Mesenchymal stem cell (in vitro differentiated cells and primary cell): ENCODE results near the gene NUTM1.

ENCODE experiments used
- DNase-seq: peaks from one replicate; pipeline ENCODE4 v3.0.0-alpha.2; 2013
- H2AFZ ChIP-seq: one replicate; pipeline ENCODE4 v1.6.1; 2013; ENCODE audit warnings: low read depth, mild to moderate bottlenecking, control low read depth, inconsistent platforms, low read length, moderate library complexity
- H2AK5ac ChIP-seq: 2 replicates; pipeline ENCODE4 v1.6.1; 2013; ENCODE audit warnings: low read length, moderate library complexity, mild to moderate bottlenecking, inconsistent platforms; ENCODE audit not compliant: severe bottlenecking
- H2BK120ac ChIP-seq: one replicate; pipeline ENCODE4 v1.6.1; 2013; ENCODE audit warnings: low read depth, mild to moderate bottlenecking, inconsistent platforms, low read length, moderate library complexity
- H2BK12ac ChIP-seq, 2 experiments: one replicate each; pipeline ENCODE4 v1.6.1; 2013; ENCODE audit warnings: inconsistent platforms in 2 of 2, low read length in 2 of 2, mild to moderate bottlenecking in 2 of 2, moderate library complexity in 2 of 2, control low read depth in 1 of 2
- H2BK15ac ChIP-seq: one replicate; pipeline ENCODE4 v1.6.1; 2013; ENCODE audit warnings: mild to moderate bottlenecking, low read depth, inconsistent platforms; ENCODE audit not compliant: poor library complexity, severe bottlenecking
- H2BK5ac ChIP-seq: 2 replicates; pipeline ENCODE4 v1.6.1; 2013; ENCODE audit warnings: low read depth, mild to moderate bottlenecking, low read length, control low read depth, inconsistent platforms; ENCODE audit not compliant: poor library complexity, severe bottlenecking
- H3K14ac ChIP-seq, 2 experiments: one replicate each; pipeline ENCODE4 v1.6.1; 2013; ENCODE audit warnings: inconsistent platforms in 2 of 2, low read length in 2 of 2, control low read depth in 1 of 2, mild to moderate bottlenecking in 1 of 2, moderate library complexity in 1 of 2
- H3K18ac ChIP-seq, 2 experiments: one replicate each; pipeline ENCODE4 v1.6.1; 2013; ENCODE audit warnings: inconsistent platforms in 2 of 2, low read length in 2 of 2, control low read depth in 1 of 2, low read depth in 1 of 2, mild to moderate bottlenecking in 1 of 2
- H3K23ac ChIP-seq, 2 experiments: one replicate each; pipeline ENCODE4 v1.6.1; 2013; ENCODE audit warnings: inconsistent platforms in 2 of 2, low read length in 2 of 2, mild to moderate bottlenecking in 2 of 2, moderate library complexity in 2 of 2, control low read depth in 1 of 2
- H3K27ac ChIP-seq: 2 replicates; pipeline ENCODE4 v1.5.1; 2013; ENCODE audit warnings: mild to moderate bottlenecking, moderate library complexity, low read length, control low read depth, inconsistent platforms; ENCODE audit not compliant: poor library complexity, severe bottlenecking
- H3K27me3 ChIP-seq, 2 experiments: 2 replicates each; pipeline versions ENCODE4 v1.6.1 to v1.7.0; 2013; ENCODE audit warnings: low read length in 2 of 2, mild to moderate bottlenecking in 2 of 2, moderate library complexity in 2 of 2, control low read depth in 1 of 2, inconsistent platforms in 1 of 2; ENCODE audit not compliant: control insufficient read depth in 1 of 2, insufficient read depth in 1 of 2
- H3K36me3 ChIP-seq, 2 experiments: 2 replicates each; pipeline versions ENCODE4 v1.6.1 to v1.7.0; 2013; ENCODE audit warnings: low read length in 2 of 2, control low read depth in 1 of 2, inconsistent platforms in 1 of 2, low read depth in 1 of 2, mild to moderate bottlenecking in 1 of 2; ENCODE audit not compliant: insufficient read depth in 2 of 2, control insufficient read depth in 1 of 2
- H3K4ac ChIP-seq, 2 experiments: one replicate each; pipeline ENCODE4 v1.6.1; 2013; ENCODE audit warnings: inconsistent platforms in 2 of 2, low read length in 2 of 2, mild to moderate bottlenecking in 2 of 2, moderate library complexity in 2 of 2, control low read depth in 1 of 2, low read depth in 1 of 2
- H3K4me1 ChIP-seq: 2 replicates; pipeline ENCODE4 v1.6.1; 2013; ENCODE audit warnings: low read depth, low read length, control low read depth; ENCODE audit not compliant: control insufficient read depth, insufficient read depth
- H3K4me2 ChIP-seq: 2 replicates; pipeline ENCODE4 v1.6.1; 2013; ENCODE audit warnings: low read length, mild to moderate bottlenecking, inconsistent platforms; ENCODE audit not compliant: poor library complexity, severe bottlenecking
- H3K4me3 ChIP-seq, 2 experiments: 2 replicates each; pipeline versions ENCODE4 v1.5.1 to v1.7.0; 2013; ENCODE audit warnings: low read length in 2 of 2, mild to moderate bottlenecking in 2 of 2, control low read depth in 1 of 2, low read depth in 1 of 2; ENCODE audit not compliant: insufficient read depth in 1 of 2
- H3K79me1 ChIP-seq: replicated peaks from 2 replicates; pipeline ENCODE4 v1.6.1; 2013; ENCODE audit warnings: mild to moderate bottlenecking, control low read depth, low read length, inconsistent platforms; ENCODE audit not compliant: poor library complexity, severe bottlenecking
- H3K9ac ChIP-seq: 2 replicates; pipeline ENCODE4 v1.7.0; 2013; ENCODE audit warnings: mild to moderate bottlenecking, low read length, moderate library complexity
- H3K9me3 ChIP-seq: 2 replicates; pipeline ENCODE4 v1.7.0; 2013; ENCODE audit warnings: mild to moderate bottlenecking, low read length; ENCODE audit not compliant: control insufficient read depth
- H4K8ac ChIP-seq: one replicate; pipeline ENCODE4 v1.6.1; 2013; ENCODE audit warnings: inconsistent platforms, mild to moderate bottlenecking, low read length, moderate library complexity
- H4K91ac ChIP-seq: one replicate; pipeline ENCODE4 v1.6.1; 2013; ENCODE audit warnings: mild to moderate bottlenecking, low read length, inconsistent platforms
- WGBS: methylation state at CpG from one replicate; pipeline ENCODE4 v1.1.7; 2013; ENCODE audit warnings: mixed read lengths; 5-methylcytosine and 5-hydroxymethylcytosine counted together

The NUTM1 gene

DNA sequence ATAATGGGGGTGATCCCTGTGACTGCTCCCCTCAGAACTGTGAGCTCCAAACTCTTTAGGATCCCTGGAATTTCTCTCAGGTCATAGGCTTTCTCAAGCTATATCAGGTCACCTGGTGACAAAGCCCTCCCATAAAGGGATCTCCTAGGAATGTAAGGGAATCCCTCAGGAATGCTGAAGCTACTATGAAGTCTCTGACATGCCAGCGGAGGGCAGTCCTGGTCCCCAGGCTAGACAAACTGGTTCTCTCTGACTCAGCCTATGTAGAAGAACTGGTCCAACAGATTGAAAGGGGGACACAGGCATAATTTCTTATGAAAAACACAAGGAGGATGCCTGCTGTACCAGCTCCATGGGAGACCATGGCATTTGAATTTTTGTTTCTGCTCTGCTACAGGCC lies 17.2 kb downstream of the NUTM1 start:
- no peak overlapping the region for H4K8ac ChIP-seq
- H3K4ac ChIP-seq: no peak overlapping the region

DNA sequence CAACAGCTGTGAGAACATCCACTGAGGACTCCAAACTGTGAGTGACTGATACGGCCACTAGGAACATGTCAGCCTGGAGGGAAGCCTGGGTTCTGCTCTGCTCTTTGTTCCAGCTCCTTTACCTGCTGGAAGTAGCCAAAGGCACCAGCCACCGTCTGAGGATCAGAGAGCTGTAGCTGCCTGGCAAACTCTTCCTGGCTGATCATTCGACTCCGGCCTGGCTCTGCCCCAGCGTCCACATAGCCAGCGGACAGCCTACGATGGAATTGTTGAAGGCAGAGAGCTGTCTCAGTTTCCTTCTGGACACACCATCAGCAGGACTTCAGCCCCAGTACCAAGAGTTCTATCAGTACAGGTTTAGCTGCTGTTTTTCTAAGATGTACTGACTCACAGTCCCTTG lies 18.2 kb downstream of the NUTM1 start:
- H2BK5ac ChIP-seq: no peak overlapping the region
- 95% methylated on average over 7 of the region's 7 CpGs for WGBS
- H3K27ac ChIP-seq: no peak overlapping the region
- no peaks in the 10 kb centered on the region for H3K27me3 ChIP-seq
- no peak overlapping the region for H3K14ac ChIP-seq
- no peak overlapping the region for H3K4ac ChIP-seq
- H4K8ac ChIP-seq: no peak overlapping the region
- no peak overlapping the region for H2BK120ac ChIP-seq
- H3K4me1 ChIP-seq: peaks cover 10% of the 10 kb centered on the region
- H2AK5ac ChIP-seq: no peak overlapping the region
- no peak overlapping the region for H4K91ac ChIP-seq
- no peak overlapping the region for H3K4me3 ChIP-seq
- no peak overlapping the region for H3K4me2 ChIP-seq
- H2AFZ ChIP-seq: no peak overlapping the region
- DNase-seq: no peak
- H2BK15ac ChIP-seq: no peak overlapping the region
- peaks cover 27% of the 10 kb centered on the region for H3K79me1 ChIP-seq
- H3K9ac ChIP-seq: no peak overlapping the region
- H2BK12ac ChIP-seq: no peak overlapping the region
- no peaks in the 10 kb centered on the region for H3K9me3 ChIP-seq
- peaks cover 53 to 72% of the 10 kb centered on the region in 2 experiments for H3K36me3 ChIP-seq
- H3K18ac ChIP-seq: no peak overlapping the region
- no peak overlapping the region for H3K23ac ChIP-seq

More for the DNA sequence above, 17.2 kb downstream of the NUTM1 start:
- no peak overlapping the region for H3K23ac ChIP-seq
- H3K14ac ChIP-seq: no peak overlapping the region
- H2BK5ac ChIP-seq: no peak overlapping the region
- no peak overlapping the region for H3K18ac ChIP-seq
- no peaks in the 10 kb centered on the region for H3K27me3 ChIP-seq
- H3K27ac ChIP-seq: no peak overlapping the region
- DNase-seq: no peak
- H3K4me2 ChIP-seq: no peak overlapping the region
- H4K91ac ChIP-seq: no peak overlapping the region
- peaks cover 62 to 79% of the 10 kb centered on the region in 2 experiments for H3K36me3 ChIP-seq
- H3K4me3 ChIP-seq: no peak overlapping the region
- H3K9ac ChIP-seq: no peak overlapping the region
- H3K4me1 ChIP-seq: peaks cover 4% of the 10 kb centered on the region
- WGBS: 96% methylated on average over 1 of the region's 1 CpG
- H2BK12ac ChIP-seq: no peak overlapping the region
- no peak overlapping the region for H2BK15ac ChIP-seq
- H2AK5ac ChIP-seq: no peak overlapping the region
- H3K79me1 ChIP-seq: peaks cover 20% of the 10 kb centered on the region
- no peak overlapping the region for H2BK120ac ChIP-seq
- no peaks in the 10 kb centered on the region for H3K9me3 ChIP-seq
- no peak overlapping the region for H2AFZ ChIP-seq

DNA sequence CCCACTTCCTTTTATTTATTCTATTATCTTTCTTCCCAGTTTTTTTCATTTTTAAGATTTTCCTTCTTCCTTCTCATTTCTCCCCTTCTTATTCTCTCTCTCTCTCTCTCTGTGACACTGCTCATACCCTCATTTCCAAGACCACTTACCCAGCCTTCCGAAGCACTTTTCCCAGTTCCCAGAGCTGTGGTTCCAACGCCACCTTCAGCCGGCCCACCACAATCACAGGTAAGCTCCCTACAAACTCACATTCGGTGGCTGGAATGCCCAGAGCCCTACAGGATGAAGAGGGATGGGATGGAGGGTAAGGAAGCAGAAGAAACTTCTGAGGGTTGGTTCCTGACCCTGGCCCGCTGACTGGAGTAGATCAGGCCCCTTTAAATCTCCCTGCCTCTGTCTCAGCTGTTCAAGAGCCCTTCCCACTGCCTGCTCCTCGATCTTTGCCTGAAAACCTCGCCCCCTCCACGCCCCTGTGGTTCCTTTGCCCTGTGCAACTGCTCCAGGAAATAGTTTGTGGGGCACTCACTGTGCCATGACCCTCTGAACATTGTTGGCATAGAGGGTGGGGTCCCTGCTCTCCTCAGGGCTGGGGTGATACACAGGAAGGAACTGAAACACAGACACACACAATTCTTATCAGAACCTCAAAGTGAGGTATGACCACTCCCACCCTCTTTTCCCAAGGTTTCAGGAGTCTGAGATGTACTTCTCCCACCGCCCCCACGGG lies 19.1 kb downstream of the NUTM1 start:
- no peaks in the 10 kb centered on the region for H3K9me3 ChIP-seq
- no peak overlapping the region for H2AK5ac ChIP-seq
- H3K4me3 ChIP-seq: no peak overlapping the region
- WGBS: 96% methylated on average over 7 of the region's 10 CpGs
- H3K4ac ChIP-seq: no peak overlapping the region
- H4K8ac ChIP-seq: no peak overlapping the region
- no peak overlapping the region for H3K27ac ChIP-seq
- H3K4me2 ChIP-seq: no peak overlapping the region
- H2BK5ac ChIP-seq: no peak overlapping the region
- H2BK120ac ChIP-seq: no peak overlapping the region
- H3K4me1 ChIP-seq: peaks cover 10% of the 10 kb centered on the region
- H3K14ac ChIP-seq: no peak overlapping the region
- H2AFZ ChIP-seq: no peak overlapping the region
- H3K9ac ChIP-seq: no peak overlapping the region
- peaks cover 44 to 63% of the 10 kb centered on the region in 2 experiments for H3K36me3 ChIP-seq
- no peak overlapping the region for H2BK15ac ChIP-seq
- H3K18ac ChIP-seq: no peak overlapping the region
- H2BK12ac ChIP-seq: no peak overlapping the region
- no peak overlapping the region for H3K23ac ChIP-seq
- no peak overlapping the region for H4K91ac ChIP-seq
- H3K27me3 ChIP-seq: no peaks in the 10 kb centered on the region
- H3K79me1 ChIP-seq: peaks cover 27% of the 10 kb centered on the region
- no peak for DNase-seq

DNA sequence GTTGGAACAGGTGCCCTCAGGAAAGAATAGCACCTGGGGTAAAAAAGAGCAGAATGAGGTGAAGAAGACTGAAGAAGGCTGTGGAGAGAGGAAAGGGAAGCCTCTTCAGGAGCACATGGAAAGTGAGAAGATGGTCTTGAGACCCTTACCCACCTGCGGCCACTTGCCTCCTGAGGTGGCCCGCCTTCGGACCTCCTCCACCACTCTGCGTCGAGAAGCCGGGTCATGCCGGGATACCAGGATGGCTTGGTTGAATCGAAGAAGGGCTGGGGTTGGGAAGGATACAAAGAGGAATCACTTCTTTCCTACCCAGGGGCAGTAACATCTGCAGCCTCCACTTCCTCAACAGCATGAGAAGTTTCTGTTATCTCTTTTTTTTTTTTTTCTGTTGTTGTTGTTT lies 20.9 kb downstream of the NUTM1 start:
- no peak overlapping the region for H4K91ac ChIP-seq
- no peak for DNase-seq
- no peak overlapping the region for H3K18ac ChIP-seq
- no peak overlapping the region for H3K14ac ChIP-seq
- H2BK120ac ChIP-seq: no peak overlapping the region
- no peak overlapping the region for H2AK5ac ChIP-seq
- H3K23ac ChIP-seq: no peak overlapping the region
- no peak overlapping the region for H4K8ac ChIP-seq
- no peaks in the 10 kb centered on the region for H3K9me3 ChIP-seq
- no peak overlapping the region for H3K4me3 ChIP-seq
- H3K79me1 ChIP-seq: peaks cover 33% of the 10 kb centered on the region
- H3K4me1 ChIP-seq: peaks cover 12% of the 10 kb centered on the region
- no peaks in the 10 kb centered on the region for H3K27me3 ChIP-seq
- no peak overlapping the region for H3K4ac ChIP-seq
- no peak overlapping the region for H3K27ac ChIP-seq
- no peak overlapping the region for H2AFZ ChIP-seq
- H3K36me3 ChIP-seq: peaks cover 33 to 46% of the 10 kb centered on the region in 2 experiments
- H2BK5ac ChIP-seq: no peak overlapping the region
- no peak overlapping the region for H2BK15ac ChIP-seq
- no peak overlapping the region for H3K9ac ChIP-seq
- H3K4me2 ChIP-seq: no peak overlapping the region
- H2BK12ac ChIP-seq: no peak overlapping the region
- 100% methylated on average over 5 of the region's 8 CpGs for WGBS
